IMR-90 (cell line): ENCODE measurements around the gene RERE.
"Not testable (repeated sequence)": the region's sequence is repeated elsewhere in the genome, so short reads cannot be mapped to it uniquely, and the experiment has no call there.

ENCODE experiments used
- CEBPB ChIP-seq: IDR thresholded peaks from 2 replicates; pipeline ENCODE4 v1.6.1; 2012; ENCODE audit warnings: low read depth, low read length, improper control_type of control experiment
- CTCF ChIP-seq: conservative IDR thresholded peaks from 2 replicates; pipeline ENCODE4 v1.5.1; 2012; ENCODE audit warnings: mild to moderate bottlenecking, low read depth, low read length, improper control_type of control experiment
- POLR2A ChIP-seq: IDR thresholded peaks from 2 replicates; pipeline ENCODE4 v1.6.1; 2012; ENCODE audit warnings: mild to moderate bottlenecking, low read depth, low read length
- RAD21 ChIP-seq: IDR thresholded peaks from 2 replicates; pipeline ENCODE4 v1.6.1; 2012; ENCODE audit warnings: low read length, improper control_type of control experiment
- RFX5 ChIP-seq: IDR thresholded peaks from 2 replicates; pipeline ENCODE4 v1.8.0; 2012; ENCODE audit warnings: low read depth, mild to moderate bottlenecking, low read length, moderate library complexity
- USF2 ChIP-seq: fragments of 150-350 bp; IDR thresholded peaks from 2 replicates; pipeline ENCODE4 v1.6.1; 2017; ENCODE audit warnings: mild to moderate bottlenecking, antibody characterized with exemption, low read length, low read depth

GRCh38 chr1:8619419-8619818, 198.0 kb downstream of the RERE start:
- TF ChIP-seq CEBPB, CTCF, POLR2A, RFX5, USF2, RAD21: not testable (repeated sequence)
